Hematopoietic multipotent progenitor cell treated with erythropoietin and hydrocortisone succinate and interleukin-3 and kit ligand, for 4 days (in vitro differentiated cells): ENCODE measurements around the gene KCNH1.

Source experiments
- DNase-seq: peaks from one replicate; pipeline ENCODE4 v3.0.0-alpha.2; 2015

The KCNH1 gene

DNA sequence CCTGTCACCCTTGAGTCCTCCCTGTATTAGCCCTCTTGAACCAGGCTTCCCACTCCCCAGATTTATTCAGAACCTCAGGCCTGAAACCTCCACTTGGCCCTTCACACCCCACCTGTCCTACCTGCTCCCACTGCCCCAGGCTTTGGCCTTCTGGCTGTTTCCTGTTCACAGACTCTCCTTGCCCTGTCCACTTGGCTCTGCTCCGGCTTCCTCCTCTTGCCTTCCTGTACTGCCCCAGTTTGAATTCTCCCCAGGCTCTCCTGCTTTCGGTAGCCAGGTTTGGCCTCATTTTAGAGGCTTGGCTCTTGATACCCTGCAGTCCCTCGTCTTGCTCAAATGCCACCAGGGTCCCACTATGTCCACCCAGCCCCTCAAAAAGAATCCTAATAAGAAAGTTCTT is 385.2 kb downstream of the KCNH1 start:
- no peak for DNase-seq

DNA sequence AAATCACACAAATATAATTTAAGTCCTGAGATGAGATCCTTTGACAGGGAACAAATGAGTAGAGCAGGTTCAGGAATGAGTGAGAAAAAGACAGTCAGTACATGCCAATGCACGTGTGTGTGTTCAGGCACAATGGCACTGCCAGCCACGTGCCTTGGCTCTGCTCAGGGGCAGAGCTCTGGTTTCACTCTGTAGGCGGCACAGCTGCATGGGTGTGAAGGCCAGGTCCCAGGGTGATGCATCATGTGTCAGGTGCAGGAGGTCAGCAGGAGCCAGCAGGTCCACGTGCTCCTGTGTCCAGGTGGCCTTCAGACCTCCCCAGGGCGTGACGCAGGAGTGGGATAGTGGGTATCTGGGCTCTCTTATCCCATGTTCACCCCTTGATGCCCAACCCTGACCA is 386.1 kb downstream of the KCNH1 start:
- no peak for DNase-seq

DNA sequence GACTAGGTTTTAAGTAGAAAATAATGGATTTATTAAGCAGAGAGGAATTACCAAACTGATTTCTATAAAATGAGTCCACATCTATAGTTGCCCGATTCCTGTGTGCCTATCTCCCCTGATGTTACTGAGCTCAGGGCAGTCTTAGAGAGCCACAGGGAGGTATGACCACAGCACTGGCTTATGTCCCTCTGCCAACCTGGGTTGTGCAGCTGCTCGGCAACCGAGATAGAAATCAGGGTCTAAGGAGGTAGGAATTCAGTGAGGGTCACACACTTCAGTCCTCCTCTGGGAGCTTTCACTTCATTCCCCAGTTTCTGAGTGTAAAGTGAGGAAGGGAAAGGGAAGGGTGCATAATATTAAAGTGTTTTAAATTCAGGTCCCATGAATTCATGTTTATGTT is 386.8 kb downstream of the KCNH1 start:
- no peak for DNase-seq

DNA sequence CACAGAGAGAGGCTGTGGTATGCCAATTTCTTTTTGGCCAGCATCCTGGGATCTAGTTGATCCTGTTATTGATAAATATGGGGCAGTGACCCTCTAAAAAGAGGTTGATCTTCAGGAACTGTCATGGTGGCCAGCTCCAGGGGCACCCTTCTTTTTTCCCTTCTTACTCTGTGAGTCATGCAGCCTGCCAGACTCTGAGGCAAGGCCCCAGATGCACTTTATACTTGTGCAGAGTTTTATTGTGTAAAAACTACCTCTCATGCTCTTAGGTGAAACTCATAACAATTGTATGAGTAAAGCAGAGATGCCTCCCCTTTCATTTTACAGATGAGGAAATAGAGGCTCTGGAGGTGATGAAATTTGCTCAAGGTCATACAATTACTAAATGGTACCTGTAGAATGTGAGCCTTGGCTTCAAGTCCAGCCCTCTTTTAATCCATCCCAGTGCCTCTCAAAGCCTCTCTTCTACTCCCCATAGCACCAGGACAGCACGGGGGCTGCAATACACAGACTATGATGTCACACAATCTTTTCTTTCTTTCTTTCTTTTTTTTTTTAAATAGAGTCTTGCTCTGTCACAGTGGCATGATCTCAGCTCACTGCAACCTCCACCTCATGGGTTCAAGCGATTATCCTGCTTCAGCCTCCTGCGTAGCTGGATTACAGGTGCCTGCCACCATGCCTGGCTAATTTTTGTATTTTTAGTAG is 387.8 kb downstream of the KCNH1 start:
- no peak for DNase-seq

DNA sequence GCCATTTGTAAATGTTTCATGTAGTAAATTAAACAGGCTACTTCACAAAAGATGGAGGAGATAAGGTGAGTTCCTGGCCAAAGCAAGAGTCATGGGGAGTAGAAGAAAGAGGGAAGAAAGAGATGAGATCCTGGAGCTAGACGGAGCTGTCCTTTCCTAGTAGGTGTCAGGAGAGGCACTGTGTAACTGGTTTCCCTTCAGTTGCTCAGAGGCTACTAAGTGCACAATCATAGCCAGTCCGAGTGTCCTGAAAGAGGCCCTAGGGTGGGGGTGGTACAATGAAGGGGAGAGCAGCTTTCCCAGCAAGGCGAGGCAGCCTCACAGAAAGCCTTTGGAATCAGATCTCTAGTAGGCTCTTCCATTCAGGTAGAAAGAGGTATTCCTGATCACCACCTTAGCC is 390.9 kb downstream of the KCNH1 start:
- no peak for DNase-seq

DNA sequence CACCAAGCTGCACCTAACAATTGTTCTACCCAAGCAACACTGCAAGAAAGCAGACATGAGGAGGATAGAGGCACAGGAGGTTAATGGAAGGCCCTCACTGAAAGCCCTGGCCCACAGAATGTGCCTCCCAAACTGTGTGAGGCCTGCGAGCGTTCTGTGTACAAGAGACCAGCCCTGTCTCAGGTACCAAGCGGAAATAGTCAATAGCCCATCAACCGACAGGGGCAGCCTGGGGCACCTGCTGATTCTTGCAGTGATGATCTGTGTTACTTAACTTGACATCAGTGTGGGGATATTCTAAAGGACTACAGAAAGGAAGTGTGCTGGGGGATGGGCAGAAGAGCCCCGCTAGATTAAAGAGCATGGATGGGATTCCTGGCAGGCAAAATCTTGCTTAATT is 392.4 kb downstream of the KCNH1 start:
- DNase-seq: no peak

DNA sequence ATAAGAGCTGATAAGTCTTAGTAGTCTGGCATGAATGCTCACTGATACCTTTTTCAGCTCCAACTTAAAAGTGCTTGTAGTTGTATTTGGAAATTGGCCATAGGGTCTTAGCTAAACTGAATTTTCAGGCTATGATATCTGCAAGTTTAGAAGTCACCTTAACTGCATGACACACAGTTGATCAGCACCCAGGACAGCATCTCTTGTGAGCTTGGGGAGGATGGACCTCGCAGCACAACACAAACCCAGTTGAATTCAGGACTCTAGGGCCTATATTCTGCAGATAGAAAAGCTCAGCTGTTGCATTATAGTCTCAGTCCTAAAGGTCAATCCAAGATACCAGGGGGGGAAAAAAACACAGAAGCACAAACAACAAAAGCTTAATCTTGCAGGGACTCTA is 394.3 kb downstream of the KCNH1 start:
- DNase-seq: peak; percentile 12

DNA sequence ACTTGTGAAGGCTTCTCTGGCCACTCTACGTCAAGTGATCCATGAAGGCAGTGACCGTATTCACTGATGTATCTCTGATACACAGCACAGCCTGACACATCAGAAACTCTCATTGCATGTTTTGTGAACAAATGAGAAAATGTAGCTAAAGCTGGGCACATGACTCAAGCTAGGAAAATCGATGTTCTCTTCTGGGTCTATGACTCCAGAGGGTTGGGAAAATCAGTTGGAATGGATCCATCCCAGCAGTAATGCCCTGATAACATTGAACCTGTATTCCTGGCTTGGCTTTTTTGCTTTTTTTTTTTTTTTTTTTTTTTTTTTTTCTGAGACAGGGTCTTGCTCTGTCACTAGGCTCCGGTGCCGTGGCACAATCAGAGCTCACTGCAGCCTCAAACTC is 395.7 kb downstream of the KCNH1 start:
- DNase-seq: no peak

DNA sequence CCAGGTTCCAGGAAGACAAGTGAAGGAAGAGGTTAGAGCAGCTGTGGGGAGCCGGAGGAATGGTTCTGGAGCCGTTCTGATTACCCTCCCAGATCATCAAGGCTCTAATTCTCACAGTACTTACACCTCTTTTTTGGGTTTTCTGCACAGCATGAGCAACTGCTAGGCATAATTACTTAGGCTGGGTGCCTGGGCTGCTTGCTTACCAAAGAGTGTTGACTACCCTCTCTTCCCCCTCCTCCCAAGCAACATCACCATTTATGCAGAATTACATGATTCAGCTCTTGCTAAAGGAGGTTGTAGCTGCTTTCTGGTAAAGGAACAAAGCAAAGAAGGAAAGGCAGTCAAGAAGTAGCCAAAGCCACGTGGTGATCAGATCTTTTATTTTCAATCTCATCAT is 397.2 kb downstream of the KCNH1 start:
- DNase-seq: no peak

DNA sequence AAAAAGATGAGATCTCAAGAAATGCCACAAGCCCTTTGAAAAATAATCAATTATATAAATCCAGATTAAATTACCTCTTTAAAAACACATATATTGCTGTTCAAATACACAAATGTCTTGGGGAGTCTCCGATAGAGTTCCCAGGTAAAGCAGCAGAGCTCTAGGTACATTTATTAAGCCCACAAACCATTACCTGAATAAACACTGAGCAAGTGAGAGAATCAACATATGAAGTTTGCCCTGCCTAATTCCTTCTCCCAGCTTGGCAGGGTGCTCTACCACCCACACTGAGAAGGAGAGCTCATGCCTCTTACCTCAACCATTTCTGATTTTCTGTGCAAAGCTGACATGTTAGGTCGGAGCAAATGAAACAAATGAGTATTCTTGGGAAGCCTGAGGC is 402.4 kb downstream of the KCNH1 start:
- no peak for DNase-seq

DNA sequence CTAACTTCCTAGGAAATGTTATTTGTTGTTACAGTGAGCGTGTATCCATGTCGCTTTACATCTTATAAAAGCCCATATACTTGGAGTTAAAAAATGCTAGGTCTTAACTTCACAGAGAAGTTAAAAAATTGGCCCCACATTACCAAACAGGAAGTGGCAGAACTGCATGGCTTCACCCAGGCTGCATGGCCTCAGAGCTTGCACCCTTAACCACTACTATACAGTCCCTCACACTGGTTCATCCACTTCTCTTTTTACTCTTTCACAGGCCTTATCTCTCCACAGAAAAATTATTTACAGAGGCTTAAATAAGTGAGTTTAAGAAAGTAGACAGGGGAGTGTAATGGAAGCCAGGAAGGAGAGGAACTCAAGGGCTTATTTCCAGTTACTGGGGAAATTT is 402.8 kb downstream of the KCNH1 start:
- DNase-seq: peak; percentile 62

DNA sequence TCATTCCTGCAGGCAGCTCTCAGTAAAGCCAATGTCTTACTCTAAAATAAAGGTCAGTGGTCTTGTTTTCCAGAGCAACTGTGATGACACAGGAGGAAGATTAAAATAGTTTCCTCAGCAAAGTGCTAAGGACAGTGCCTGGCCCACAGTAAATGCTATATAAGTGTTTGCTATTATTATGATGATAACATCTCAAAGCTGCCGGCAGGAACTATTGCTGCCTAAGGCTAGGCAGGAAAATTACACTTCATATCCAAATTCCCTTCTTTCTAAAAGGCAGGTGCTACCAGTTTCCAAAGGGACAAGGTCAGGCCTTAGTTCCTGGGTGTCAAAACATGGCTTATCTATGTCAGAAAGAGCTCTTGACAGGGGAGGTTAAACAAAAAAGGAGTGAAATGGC is 403.9 kb downstream of the KCNH1 start:
- no peak for DNase-seq

DNA sequence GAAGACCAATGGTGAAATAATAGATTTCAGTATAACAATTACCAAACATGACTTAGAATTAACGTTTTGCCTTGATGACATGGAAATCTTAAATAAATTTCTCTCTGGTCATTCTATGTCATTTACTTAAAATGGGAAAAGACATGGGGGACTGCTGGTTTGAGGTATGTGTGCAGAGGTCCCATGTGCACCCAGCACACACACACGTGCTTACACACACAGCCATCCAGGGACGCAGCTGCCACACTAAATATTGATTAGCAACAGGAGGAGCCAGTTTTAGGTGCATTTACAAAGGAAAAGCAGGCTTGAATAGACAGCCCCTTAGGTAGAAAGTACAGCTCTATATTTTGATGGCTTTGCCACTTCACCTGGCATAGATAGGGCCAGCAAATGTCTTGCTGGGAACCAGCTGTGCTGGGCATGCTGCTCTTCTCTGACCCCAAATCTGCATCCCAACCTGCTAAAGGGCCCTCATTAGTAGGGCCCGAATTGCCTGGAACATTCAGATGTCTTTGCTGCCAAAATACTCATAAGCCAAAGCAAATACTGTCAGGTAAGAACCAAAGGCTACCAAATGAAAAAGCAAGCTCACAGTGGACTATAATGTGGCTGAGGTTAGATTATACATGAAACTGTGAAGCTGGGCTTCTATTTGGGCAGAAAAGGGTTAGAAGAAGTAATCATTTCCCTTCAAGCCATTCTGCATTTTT is 405.4 kb downstream of the KCNH1 start:
- no peak for DNase-seq

DNA sequence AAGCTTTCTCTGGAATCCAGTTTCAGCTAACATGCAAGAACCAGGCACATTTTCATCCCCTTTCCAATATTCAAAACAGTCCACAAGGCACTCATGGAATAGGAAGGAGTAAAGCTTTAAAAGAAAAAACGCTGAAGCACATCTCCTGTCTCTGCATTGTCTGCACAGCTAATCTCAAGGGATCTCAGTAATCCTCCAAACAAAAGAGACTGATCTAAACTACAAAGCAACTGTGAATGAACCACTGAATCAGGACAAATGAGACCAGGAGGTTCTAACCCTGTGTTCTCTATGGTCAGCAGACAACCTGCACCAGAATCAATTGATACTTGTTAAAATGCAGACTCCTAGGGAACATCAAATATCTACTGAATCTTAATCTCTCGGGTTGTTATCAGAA is 406.2 kb downstream of the KCNH1 start:
- DNase-seq: no peak

DNA sequence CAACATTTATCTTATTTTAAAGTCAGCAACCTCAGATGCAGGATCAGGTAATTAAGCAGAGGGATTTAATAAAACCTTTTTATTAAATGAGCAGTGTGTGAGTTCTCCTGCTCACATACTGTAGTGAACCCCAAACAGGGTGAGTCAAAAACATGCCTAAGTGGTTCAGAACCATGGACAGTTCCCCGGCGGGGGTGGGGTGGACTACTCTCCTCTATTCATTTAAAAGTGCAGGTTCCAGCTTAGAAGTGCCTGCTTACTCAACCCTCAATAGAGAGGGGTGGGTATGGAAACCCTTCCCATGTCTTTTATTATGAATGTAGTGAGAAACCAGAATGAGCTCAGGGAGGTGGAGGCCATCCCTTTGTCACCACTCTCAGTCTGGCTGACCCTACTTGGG is 407.3 kb downstream of the KCNH1 start:
- peak; percentile 71 for DNase-seq

DNA sequence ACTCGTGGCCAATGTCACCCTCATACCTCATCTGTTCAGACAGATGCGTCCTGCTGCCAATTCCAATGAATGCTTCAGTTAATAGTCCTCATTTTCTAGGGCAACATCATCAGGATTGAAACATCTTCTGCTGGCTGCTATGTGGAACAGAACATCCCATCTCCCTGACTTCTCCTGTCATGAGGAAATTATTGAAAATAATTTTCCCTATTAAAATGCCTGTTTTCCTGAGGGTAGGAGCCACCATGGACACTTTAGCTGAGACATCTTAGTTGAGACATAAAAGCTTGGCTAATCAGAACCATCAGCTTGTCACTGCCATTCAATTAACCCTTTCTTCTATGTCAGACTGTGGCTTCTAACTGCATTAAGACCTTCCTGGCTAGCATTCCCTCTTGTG is 409.2 kb downstream of the KCNH1 start:
- no peak for DNase-seq

DNA sequence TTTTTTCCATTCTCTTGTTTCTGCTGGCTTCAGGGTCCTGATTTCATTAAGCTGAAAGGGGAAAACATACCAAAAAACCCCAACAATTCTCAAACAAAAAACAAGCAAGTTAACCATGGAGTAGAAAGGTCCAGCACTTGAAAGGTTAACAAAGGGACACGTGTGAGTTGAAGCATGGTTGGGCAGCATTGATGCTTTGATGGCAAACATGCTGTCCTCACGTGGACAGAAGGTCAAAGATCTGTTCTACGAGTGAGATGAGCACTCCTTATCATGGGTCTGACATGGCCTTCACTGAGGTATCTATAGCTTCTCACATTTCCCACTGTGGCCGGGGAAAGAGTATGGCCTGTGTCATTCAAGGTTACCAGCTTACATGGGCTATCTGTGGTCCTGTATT is 410.3 kb downstream of the KCNH1 start:
- DNase-seq: no peak

DNA sequence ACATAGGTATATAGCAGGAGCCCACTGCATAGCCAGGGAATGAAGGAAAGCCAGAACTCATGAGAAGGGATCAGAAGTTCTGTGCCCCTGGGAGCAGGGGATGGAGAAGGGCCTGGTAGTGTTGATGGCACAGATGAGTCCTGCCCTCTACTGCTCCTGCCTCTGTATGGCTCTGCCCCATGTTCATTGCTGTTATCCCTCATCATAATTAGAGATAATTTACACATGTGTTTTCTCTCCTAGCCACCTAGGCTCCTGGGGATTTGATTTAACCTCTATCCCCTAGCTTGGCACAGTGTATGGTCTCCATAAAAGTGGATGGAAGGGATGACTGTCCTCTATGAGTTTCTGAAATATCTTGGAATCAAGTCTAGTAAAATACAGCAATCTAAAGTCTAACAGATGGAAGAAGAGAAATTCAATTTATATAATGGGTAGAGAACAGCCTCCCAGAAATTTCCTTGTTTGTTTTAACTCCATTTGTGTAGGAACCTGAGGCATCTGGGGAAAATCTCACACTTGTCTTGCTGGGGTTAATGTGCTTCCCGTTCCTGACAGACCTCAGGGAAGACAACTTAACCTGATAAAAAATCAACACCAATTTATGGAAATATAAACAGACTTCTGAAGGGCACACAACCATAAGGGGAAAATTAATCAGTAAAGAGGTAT is 411.4 kb downstream of the KCNH1 start:
- no peak for DNase-seq

DNA sequence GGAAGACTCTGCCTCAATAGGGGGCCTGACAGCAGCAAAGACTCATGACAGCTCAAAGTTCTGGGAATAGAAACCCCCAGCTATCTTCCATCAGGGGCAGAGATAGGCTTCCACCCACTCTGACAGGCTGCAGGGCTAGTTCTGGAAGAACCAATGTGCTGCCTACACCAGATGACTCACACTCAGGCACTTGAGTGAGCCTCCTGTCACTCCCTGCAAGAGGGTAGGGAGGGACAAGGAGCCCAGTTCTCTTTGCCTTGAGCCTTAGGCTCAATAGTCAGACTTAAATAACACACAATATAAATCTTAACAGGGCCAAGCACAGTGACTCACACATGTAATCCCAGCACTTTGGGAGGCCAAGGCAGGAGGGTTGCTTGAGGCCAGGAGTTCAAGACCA is 418.9 kb downstream of the KCNH1 start:
- no peak for DNase-seq

DNA sequence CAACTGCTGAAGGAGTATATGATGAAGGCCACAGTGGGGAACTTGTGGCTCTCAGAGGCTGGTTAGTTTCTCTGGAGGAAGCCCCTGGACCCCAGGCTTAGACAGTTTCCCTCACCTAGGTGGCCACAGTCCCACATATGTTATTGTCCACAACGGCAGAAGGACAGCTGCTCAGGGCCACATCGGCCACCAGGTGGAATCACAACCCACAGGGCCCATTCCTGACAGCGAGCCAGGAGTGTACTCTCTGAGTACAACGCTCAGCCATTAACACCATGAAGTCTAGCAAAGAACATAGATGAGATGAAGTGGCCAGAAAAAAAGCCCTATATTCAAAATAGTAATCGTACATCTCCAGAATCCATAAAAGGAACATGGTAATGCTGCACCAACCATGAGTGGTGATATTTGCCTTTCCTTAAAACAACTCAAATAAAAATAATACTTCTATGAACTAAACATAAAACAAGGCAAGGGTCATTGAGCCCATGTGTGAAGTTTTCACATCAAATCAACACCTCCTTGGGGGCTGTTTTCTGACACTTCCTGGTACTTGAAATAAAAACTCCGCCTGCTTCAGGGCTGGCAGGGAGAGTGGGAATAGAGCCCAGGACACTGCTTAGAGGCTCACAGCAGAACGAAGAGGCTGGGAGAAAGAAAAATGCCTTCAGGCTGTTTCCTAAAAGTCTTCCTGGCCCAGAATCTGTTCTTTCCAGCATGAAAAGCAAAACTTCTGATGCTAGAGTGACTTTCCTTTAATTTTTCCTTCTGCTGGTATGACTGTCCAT is 421.9 kb downstream of the KCNH1 start:
- no peak for DNase-seq

DNA sequence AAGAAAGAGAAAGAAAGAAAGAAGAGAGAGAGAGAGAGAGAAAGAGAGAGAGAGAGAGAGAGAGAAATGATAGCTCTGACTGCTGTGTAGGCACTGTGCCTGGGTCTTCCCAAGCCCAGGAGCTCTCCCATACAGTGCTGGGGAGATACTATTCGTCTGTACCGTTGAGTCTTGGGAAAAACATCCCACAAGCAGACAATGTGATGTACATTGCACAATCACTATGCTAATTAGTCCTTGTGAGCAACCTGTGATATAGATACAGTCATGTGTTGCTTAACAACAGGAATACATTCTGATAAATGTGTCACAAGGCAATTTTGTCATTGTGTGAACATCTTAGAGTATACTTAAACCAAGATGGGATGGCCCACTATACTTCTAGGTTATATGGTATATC is 424.2 kb downstream of the KCNH1 start:
- DNase-seq: peak; percentile 7

DNA sequence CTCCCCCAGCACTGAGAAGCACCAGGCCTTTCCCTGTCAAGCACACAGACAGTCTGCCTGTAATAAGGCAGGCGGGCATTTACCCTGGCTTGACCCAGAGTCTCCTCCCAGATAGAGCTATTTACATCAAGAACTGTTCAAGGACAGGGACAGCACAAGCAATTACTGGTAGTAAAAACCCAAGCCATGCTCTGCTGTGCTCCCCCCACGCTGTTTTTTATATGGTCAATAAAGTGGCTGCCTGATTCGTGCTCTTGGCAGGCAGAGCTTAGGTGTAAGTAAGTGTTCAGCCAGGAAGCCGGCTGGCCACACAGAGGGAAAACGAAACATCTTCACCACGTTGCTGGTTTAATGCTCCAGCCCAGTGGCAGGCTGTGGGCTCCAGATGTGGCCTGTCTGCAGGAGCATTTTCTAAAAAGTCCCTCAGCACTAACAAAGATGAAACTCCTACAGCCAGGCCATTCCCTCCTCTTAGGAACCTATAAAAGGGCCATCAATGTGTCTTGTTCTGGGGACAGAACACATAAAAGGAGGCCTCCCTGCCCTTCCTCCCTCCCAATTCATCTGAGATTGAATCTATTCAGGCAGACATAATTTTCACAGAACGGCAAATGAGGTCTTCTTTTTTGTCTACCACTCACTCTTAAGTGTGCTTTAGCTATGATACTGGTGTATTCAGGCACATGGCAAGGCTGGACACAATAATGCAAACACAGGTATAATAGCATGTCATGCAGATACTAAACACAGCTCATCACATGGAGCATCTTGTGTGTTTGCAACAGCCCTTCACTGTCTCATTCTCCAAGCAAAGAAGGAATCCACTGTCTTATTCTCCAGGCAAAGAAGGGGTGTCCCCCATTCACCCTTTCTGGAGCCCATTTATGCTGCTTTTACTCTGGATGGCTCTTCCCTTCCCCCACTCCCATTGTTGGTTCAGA is 426.4 kb downstream of the KCNH1 start:
- DNase-seq: no peak
